ENCODE data around the gene RTN4RL2.

DNA sequence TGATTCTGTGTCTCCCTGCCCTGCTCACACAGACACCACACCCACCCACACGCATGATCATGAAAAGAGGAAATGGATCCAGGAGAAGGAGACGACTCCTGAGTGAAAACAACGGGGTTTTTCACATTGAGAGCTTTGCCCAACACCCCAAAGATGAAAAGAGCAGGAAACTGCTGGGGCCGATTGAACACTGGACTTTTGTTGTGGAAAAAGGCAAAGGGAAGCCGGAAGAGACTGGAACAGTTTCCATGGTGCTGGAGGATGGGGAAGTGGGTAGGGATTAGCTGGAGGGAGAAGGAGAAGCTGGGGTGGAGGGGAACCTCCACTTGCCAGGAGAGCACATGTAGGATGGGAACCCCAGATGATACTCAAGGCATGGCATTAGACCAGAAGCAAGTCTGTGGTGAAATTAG is 28.2 kb upstream of the RTN4RL2 start:
- TF ChIP-seq, protein P1, sequence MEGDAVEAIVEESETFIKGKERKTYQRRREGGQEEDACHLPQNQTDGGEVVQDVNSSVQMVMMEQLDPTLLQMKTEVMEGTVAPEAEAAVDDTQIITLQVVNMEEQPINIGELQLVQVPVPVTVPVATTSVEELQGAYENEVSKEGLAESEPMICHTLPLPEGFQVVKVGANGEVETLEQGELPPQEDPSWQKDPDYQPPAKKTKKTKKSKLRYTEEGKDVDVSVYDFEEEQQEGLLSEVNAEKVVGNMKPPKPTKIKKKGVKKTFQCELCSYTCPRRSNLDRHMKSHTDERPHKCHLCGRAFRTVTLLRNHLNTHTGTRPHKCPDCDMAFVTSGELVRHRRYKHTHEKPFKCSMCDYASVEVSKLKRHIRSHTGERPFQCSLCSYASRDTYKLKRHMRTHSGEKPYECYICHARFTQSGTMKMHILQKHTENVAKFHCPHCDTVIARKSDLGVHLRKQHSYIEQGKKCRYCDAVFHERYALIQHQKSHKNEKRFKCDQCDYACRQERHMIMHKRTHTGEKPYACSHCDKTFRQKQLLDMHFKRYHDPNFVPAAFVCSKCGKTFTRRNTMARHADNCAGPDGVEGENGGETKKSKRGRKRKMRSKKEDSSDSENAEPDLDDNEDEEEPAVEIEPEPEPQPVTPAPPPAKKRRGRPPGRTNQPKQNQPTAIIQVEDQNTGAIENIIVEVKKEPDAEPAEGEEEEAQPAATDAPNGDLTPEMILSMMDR (conservative IDR thresholded peaks at IDR 0.05): no peak
- TF ChIP-seq EZH2 (IDR thresholded peaks at IDR 0.05; ENCODE audit: low read depth): no peak

All from PC-9 (cell line).